HG03135 (cell line): ENCODE data around the gene PCYT1A.
"Not testable (repeated sequence)": the region's sequence is repeated elsewhere in the genome, so short reads cannot be mapped to it uniquely, and the experiment has no call there.

Experiments
- ATAC-seq: cut with Tn5 transposase; IDR thresholded peaks from one replicate; pipeline ENCODE4 v1.9.1; 2021; ENCODE audit warnings: mild to moderate bottlenecking, moderate library complexity; ENCODE audit not compliant: unreplicated experiment

PCYT1A gene

DNA sequence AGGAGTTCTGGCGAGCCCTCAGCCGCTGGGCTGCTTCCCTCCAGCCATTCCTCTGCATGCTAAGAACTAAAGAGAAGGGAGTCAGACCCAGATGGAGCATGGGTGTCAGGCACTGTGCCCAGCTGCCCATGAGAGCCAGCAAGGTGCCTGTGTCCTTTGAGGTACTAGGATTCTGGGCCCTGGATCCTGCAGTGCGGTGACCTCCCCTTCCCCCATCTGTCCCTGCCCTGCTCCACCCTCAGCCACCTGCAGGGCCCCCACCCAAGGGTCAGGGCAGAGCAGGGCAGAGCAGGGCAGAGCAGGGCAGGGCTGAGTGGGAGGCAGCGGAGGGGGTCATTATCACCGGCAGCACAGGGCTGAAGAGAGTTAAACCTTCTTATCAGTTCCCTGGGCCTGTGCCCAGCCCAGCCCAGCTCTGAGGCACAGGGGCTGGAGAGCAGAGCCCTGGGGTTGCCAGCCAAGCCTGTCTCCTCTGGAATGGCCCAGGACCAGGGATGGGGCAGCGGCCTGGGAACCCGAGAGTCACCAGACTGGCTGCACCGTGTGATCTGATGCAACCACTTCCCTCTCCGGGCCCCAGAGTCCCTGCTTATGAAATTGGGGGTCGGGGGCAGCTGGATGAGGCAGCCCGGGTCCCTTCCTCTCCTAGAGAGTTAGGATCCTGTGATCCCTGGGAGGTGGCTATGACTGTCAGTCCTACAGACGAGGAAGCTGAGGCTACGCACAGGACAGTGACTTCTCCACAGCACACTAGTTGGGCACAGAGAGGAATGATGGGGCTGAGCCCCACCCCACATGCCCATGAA is 93.6 kb downstream of the PCYT1A start:
- ATAC-seq = no peak

DNA sequence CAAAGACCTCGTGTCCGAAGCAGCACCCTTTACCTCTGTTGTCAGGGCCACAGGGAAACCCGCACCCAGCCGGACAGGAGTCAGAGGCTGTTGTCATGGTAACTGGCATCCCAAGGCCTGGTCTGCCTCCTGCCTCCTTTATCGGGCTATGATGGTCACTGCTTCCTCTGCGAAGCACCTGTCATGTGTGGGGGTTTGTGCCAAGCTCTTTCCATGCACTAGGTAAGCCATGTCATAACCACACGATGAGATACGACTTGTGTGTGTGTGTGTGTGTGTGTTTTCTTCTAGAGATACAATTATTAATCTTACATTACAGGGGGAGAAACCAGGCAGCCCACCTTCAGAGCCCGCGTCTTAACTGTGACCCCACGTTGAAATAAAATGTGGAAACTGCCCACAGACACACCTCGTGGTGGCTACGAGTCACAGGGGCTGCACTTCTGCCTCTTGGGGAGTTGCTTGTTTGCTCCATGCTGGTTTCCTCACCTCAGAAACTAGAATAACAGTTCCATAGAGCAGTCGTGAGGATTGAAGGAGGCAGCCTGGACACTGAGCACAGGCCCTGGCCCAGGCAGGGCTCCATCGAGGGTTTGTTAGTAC is 94.3 kb downstream of the PCYT1A start:
- ATAC-seq = no peak

DNA sequence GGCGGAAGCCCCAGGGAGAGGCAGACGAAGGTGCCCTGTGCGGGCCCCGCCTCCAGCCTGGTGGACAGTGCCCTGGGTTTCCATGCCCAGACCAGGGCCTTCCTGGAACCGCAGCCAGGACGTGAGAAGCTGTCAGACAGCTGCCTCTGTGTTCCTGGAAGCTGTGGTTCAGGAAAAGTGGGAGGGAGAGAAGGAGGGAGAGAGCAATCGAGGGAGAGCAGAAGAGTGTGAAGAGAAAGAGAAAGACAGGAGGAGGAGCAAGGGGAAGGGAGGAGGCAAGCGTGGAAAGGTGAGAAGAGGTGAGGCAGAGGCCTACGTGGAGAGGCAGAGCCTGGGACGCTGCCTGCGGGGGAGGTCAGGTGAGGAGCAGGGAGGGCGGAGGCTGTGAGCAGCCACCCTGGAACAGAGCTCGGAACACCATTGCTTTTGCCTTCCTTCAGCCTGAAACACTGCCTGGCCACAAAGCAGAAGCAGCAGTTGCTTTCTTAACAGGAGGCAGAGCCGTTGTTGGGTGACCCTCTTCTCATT is 94.9 kb downstream of the PCYT1A start:
- ATAC-seq = no peak

DNA sequence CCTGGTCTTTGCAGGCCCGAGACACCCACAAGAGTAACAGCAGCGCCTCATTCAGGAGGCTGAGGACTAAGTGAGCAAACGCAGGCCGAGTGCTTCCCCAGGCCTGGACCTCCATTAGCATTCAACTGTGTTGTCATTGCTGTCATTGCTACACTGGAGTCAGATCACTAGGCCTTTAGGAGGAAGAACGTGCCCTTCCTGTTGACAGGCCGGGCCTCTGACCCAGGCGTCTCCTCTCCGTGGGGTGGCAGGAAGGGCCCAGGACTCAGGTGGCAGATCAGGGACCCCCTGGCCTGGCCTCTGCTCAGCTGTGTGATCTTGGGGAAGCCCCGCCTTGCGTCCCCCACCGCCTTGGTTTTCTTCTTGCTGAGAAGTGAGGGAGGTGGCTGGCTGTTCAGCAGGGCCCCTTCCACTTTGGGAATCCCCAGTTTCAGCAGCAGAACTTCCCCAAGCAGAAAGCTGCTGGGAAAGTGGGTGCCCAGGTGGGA is 95.4 kb downstream of the PCYT1A start:
- no peak for ATAC-seq

DNA sequence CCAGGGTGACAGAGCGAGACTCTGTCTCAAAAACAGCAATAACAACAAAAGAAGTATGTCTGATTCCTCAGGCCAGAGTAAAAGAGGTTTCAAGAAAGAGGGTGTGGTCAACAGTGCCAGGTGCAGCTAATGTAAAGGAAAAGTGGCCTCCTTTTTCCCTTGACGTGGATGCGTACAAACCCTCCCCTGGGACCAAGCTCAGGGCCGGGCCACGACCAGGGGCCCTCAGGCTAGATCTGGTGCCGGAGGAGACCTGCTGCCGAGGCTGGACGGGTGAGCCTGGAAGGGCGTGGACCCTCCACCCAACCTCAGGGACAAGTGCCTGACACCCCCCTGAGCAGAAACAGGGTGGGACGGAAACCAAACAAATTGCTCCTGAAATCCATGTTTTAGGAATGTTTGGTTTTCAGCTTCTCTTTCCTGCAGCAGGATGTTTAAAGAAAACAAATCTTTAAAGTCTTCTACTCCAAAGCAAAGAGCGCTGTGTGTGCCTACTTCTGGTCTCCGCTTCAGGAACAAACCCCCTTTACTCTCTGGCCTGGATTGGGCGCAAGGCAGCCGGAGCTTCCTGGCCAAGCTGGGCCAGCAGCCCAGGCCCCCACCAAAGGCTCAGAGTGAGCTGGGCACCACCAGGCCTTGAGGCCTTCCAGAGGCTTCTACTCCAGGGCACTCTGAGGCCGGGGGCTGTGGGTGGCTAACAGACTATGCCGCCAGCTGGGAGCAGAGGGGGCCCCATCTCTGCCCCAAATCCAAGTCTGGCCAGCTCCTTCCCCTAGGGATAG is 97.8 kb downstream of the PCYT1A start:
- no peak for ATAC-seq

DNA sequence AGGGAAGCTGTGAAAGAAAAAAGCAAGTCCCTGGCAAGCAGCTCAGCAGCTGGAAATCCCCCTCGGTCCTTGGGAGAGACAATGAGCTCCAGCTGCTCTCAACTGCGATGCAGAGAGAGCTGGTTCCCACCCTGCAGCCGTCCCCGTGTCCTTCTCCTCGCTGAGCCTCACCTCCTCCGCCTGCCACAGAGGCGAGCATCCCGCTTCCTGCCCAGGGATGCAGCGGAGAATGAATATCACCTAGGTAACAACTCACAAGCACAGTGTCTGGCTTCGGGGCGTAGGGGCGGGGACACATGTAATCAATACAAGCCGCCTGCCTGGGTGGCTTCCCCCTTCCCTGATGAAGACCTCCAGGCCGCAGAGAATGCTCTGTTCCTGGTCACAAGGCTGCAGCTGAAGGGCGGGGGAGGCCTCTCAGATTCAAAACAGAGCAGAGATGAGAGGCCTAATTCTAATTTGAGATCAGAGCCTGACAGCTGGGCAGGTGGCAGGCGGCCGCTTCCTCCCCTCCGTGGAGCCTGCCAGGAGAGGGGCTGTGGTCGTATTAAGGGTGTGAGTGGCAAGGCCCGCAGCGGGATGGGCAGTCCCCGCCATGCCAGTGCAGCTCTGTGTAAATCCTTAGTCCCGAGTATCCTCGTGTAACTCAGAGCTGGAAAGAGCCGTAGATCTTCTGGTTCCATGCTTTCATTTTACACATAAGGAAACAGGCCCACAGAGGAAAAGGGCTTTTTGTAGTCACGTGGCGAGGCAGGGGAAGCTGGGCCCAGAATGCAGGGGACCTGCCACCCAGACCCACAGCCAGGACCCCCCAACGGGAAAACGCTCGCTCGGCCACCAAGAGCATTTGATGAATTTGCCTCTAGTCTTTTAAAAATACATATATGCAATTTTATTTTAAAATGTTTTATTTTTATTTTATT is 100.6 kb downstream of the PCYT1A start:
- ATAC-seq = peak; percentile 42

DNA sequence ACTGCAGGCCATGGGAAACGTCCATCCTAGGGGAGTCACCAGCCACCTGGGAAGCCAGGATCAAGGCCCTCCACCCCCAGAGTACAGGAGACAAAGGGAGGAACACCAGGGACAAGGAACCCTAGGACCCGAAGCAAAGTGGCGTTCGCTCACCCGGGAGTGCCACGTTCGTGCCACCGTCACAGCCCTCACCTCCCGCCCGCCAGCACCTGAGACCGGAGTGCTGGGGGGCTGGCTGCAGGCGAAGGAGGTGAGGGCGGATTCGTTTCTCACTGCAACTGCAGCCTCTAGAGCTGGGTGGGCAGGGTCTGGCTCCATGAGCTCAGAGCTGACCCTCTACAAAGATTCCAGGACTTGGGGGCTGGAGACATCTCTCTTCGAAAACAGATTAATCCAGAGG is 102.6 kb downstream of the PCYT1A start:
- no peak for ATAC-seq

DNA sequence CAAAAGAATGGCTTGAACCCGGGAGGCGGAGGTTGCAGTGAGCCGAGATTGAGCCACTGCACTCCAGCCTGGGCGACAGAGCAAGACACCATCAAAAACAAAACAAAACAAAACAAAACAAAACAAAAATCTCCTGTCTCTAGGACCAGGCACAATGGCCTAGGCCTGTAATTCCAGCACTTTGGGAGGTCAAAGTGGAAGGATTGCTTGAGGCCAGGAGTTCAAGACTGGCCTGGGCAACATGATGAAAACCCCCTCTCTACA is 103.4 kb downstream of the PCYT1A start:
- not testable (repeated sequence) for ATAC-seq

DNA sequence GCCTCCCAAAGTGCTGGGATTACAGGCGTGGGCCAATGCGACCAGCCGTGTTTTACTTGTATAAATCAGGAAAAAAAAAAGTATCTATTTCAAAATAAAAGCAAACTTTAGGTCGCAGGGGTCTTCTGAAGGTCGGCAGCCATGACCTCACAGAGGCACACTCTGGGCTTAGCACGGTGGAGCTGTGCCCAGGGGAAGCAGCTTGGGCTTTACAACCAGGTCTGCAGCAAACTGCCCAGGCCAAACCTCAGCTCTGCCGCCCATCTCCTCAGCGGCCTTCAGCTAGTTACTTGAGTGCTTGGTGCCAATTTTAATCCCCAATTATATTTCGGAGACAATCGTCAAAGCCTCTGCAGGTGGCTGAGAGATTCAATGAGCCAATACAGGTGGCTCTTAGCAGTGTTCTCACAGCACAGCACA is 106.4 kb downstream of the PCYT1A start:
- no peak for ATAC-seq

DNA sequence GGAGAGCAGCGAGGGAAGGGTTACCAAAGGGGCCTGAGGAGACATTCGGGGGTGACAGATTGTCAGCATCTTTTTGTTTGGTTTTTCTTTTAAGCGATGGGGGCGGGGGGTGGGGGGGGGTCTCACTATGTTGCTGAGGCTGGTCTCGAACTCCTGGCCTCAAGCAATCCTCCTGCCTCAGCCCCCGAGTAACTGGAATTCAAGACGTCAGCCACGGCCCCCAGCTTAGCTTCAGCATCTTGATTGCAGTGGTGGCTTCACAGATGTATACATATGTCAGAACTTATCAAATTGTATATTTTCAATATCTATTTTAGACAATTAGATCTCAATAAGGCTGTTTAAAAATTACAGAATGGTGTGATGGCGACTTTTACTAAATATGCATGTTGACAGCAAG is 107.2 kb downstream of the PCYT1A start:
- no peak for ATAC-seq
